Epithelial cell of proximal tubule (primary cell): ENCODE measurements around the gene TXK. TPM values are rescaled to one million over a fixed set of nuclear protein-coding genes. Genes with fewer than 3 reads are reported as not detected.

Experiments
- DNase-seq: peaks from one replicate; pipeline ENCODE4 v3.0.0-alpha.2; 2011; ENCODE audit warnings: low read depth
- H3K4me3 ChIP-seq: 2 replicates; pipeline ENCODE4 v1.5.1; 2011; ENCODE audit warnings: low read depth, mild to moderate bottlenecking, low read length
- total RNA-seq: library from RNA; depleted of rRNA; stranded (reverse); fragments of >200 nt; gene quantifications from 2 replicates; pipeline ENCODE4 v1.2.3, GENCODE V29; 2015
- TF ChIP-seq, protein P1 (sequence below): conservative IDR thresholded peaks from 2 replicates; pipeline ENCODE4 v1.5.1; 2012; ENCODE audit warnings: low read depth, mild to moderate bottlenecking, low read length

Gene TXK
- total RNA-seq, 1 donor from 2014 or later, result 2.0 TPM

DNA sequence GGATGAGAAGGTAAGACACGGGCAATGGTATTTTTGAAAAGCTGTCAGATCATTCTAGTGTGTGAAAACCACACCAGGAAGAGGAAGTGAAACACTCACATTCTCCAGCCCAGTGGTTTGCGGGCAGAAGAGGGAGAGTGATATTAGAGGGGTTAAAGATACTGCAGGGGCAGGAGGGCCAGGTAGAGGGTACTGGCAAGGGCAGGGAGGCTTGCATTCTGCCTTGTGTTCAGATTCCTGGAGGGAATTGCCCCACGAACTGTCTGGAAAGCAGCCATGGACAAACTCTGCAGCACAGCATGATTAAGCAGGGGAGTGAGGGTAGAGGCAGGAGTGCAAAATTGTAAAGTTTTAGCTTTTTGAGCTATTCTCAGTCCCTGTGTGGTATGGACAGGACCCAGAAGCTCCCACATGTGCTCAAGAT, 86.6 kb downstream of the TXK start:
- DNase-seq, result no peak
- H3K4me3 ChIP-seq, result no peak overlapping the region
- TF ChIP-seq, protein P1, sequence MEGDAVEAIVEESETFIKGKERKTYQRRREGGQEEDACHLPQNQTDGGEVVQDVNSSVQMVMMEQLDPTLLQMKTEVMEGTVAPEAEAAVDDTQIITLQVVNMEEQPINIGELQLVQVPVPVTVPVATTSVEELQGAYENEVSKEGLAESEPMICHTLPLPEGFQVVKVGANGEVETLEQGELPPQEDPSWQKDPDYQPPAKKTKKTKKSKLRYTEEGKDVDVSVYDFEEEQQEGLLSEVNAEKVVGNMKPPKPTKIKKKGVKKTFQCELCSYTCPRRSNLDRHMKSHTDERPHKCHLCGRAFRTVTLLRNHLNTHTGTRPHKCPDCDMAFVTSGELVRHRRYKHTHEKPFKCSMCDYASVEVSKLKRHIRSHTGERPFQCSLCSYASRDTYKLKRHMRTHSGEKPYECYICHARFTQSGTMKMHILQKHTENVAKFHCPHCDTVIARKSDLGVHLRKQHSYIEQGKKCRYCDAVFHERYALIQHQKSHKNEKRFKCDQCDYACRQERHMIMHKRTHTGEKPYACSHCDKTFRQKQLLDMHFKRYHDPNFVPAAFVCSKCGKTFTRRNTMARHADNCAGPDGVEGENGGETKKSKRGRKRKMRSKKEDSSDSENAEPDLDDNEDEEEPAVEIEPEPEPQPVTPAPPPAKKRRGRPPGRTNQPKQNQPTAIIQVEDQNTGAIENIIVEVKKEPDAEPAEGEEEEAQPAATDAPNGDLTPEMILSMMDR, result no peak

DNA sequence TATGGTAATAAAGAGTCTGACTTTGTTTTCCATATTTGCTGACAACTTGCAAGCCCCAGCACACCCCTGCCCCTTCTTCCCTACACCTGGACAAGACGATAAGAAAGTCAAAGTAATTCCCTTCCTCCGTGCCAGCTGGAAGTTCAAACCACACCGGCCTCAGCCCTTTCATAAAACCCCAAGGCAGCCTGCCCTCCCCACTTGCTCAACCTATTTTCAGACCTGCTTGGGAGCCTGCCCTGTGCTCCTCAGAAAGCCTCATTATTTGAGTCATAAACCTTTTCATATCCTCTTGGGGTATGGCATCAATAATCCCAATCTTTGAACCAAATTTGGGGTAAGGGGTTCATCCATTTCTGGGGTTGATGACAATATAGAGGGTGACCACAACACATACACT, 88.0 kb downstream of the TXK start:
- no peak overlapping the region for H3K4me3 ChIP-seq
- DNase-seq, result no peak
- TF ChIP-seq, protein P1, result no peak

DNA sequence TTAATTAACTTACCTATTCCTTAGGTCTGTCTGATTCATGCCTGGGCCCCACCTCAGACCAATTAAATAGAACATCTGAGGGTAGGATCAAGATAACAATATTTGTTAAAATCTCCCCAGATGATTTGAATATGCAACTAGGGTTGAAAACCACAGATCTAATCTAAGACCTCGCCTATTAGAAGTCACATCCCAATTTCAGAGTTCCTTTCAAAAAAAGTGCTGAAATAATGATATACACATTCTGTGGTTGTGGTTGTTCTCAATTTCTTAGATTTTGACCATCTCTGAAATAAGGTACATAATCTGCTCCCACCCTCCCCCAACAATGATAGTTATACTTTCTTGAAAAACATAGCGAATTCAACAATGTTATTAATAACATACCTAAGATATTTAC, 89.8 kb downstream of the TXK start:
- no peak for DNase-seq
- TF ChIP-seq, protein P1, result no peak
- H3K4me3 ChIP-seq, result no peak overlapping the region

DNA sequence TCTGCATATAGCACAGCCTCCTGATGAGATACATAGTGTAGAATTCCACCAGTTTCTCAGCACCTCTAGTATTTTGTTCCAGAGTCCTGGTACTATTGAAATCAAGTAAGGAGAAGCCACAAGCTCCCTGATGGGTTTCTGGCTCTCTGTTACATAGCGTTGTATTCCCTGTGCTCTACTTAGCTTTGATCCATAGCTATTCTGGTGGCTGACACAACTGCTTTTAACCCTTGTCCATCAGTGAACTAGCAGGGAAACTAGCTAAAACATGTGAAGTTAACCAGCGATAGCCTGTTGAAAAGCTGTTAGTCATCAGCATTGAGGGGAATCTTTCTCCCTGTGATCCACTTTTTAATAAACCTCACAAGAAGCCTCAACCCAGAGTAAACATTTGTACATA, 90.5 kb downstream of the TXK start:
- no peak overlapping the region for H3K4me3 ChIP-seq
- TF ChIP-seq, protein P1, result no peak
- DNase-seq, result no peak

DNA sequence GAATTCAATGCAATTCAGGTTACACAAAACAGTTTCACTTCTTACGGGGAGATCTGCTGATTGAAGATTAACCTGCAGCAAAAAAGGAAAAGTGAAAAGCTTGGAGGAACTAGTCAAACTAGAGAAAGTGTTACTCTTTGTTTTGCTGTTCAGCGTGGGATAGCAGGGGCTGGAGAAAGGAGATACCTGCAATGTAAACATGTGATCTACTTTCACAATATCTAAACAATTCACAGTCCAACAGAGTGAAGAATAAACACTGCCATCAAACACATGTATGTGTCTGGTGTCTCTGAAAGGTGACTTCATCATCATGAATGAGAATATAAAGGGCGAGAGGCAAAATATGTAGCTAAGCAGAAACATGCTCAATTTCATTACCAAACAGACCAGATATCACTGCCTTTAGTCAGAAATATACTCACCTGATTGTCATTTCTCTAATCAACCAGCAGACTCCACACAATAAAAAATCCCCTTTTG, 91.0 kb downstream of the TXK start:
- TF ChIP-seq, protein P1, result no peak
- DNase-seq, result no peak
- H3K4me3 ChIP-seq, result peak overlapping the region; percentile 10

DNA sequence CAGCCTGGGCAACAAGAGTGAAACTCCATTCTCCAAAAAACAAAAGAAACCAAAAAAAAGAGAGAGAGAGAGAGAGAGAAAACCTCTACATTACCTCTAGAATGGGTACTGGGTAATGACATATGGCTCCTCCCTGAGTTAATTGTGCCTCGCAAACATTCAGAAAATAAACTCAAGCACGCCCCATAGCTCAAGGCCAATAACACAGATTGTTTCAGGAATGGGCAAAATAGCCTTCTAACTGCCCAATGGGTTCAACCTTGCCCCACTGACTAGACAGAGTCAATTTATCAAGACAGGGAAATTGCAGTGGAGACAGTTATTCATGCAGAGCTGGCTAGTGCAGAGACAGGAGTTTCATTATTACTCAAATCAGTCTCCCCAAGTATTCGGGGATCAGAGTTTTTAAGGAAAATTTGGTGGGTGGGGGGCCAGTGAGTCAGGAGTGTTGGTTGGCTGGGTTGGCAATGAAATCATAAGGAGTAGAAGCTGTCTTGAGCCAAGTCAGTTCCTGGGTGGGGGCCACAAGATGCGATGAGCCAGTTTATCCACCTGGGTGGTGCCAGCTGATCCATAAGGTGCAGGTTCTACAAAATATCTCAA, 92.4 kb downstream of the TXK start:
- no peak overlapping the region for H3K4me3 ChIP-seq
- no peak for DNase-seq
- TF ChIP-seq, protein P1, result no peak

DNA sequence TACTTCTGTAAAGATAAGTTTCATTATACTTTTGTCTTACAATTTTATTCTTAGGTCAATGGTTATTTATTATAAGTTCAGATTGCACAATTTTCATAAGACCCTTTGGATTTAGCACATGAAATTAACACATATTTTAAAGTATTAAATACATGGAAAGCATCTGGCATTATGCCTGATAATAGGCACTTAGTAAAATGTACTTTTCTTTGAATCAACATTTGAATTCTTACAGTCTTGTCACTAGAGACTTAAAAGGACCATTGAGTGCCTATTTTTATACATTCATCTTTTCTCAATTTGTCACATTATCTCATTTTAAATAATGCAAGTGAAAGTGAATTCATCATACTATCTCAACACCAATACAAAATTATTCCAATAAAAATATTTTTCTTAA, 94.5 kb downstream of the TXK start:
- H3K4me3 ChIP-seq, result no peak overlapping the region
- DNase-seq, result no peak
- TF ChIP-seq, protein P1, result no peak
